ENCODE results near the gene ZNF607. TPM values are rescaled to one million over a fixed set of nuclear protein-coding genes. Genes with fewer than 3 reads are reported as not detected.
A peak's percentile ranks its signal among the peaks of the same experiment; 100 is the strongest.
"Not testable (repeated sequence)": the region's sequence is repeated elsewhere in the genome, so short reads cannot be mapped to it uniquely, and the experiment has no call there.

The ZNF607 gene
- 10 to 100 TPM in 1 of 6 donors, 1 to 10 TPM in 5; 2.3 to 10.8 (median 4.8) TPM for total RNA-seq

- 1 to 2% methylated on average over 28 to 33 of the region's 54 CpGs for WGBS, 2 donors
- TF ChIP-seq POLR2A (IDR thresholded peaks at IDR 0.05) (peak in 2 of 4 donors; percentile 65 to 67), POLR2AphosphoS5 (IDR thresholded peaks at IDR 0.05) (peak in 1 of 2 donors; percentile 87), CTCF (IDR thresholded peaks at IDR 0.05) (peak; percentile 53 to 75 (median 60)), EP300 (IDR thresholded peaks at IDR 0.05) (no peak)
- DNase-seq (peak; percentile 89 to 94), ATAC-seq (ENCODE audit: low FRiP score in 2 of 2) (peak; percentile 96 to 99)
- Histone ChIP-seq H3K36me3 (no peaks in the 10 kb centered on the region), H3K27me3 (no peaks in the 10 kb centered on the region), H3K4me3 (peak within 1 kb of the TSS; percentile 75 to 96 (median 86)), H3K27ac (peak within 1 kb of the TSS; percentile 62 to 85 (median 71)), H3K4me1 (peaks cover 6 to 16% (median 10%) of the 10 kb centered on the region in 4 donors), H3K9me3 (peaks cover 0 to 5% (median 1%) of the 10 kb centered on the region in 4 donors)
These were observed at the start of gene ZNF607 for GRCh38 chr19:37719111-37719926. ZNF607 (minus strand) TSS chr19:37719761; CDS start chr19:37711618, 8,143 bp downstream.

- ATAC-seq (ENCODE audit: low FRiP score in 2 of 2): no peak
- 94 to 97% methylated on average over 1 of the region's 1 CpG for WGBS, 2 donors
These were observed 43.9 kb upstream of the ZNF607 start for GRCh38 chr19:37763488-37763887.

GRCh38 chr19:37757683-37758082, 38.1 kb upstream of the ZNF607 start:
- not testable (repeated sequence) for DNase-seq; H3K9me3 ChIP-seq; H3K27ac ChIP-seq; H3K4me3 ChIP-seq; H3K4me1 ChIP-seq; H3K27me3 ChIP-seq; ATAC-seq (ENCODE audit: low FRiP score in 2 of 2)
- WGBS, 2 donors: 97 to 100% methylated on average over 4 of the region's 4 CpGs
- peaks cover 0 to 35% (median 3%) of the 10 kb centered on the region in 4 donors for H3K36me3 ChIP-seq

More at GRCh38 chr19:37763488-37763887, 43.9 kb upstream of the ZNF607 start:
- no peaks in the 10 kb centered on the region for H3K27me3 ChIP-seq
- no peak overlapping the region for H3K27ac ChIP-seq
- no peak for DNase-seq
- H3K4me1 ChIP-seq: no peaks in the 10 kb centered on the region
- TF ChIP-seq EP300 (IDR thresholded peaks at IDR 0.05): no peak
- TF ChIP-seq POLR2A (IDR thresholded peaks at IDR 0.05): no peak
- no peak for TF ChIP-seq CTCF (IDR thresholded peaks at IDR 0.05)
- no peak for TF ChIP-seq POLR2AphosphoS5 (IDR thresholded peaks at IDR 0.05)
- no peak overlapping the region for H3K4me3 ChIP-seq
- H3K36me3 ChIP-seq: peaks cover 6 to 56% (median 35%) of the 10 kb centered on the region in 4 donors
- H3K9me3 ChIP-seq: peaks cover 0 to 4% (median 0%) of the 10 kb centered on the region in 4 donors

GRCh38 chr19:37738371-37738770, 18.8 kb upstream of the ZNF607 start:
- Histone ChIP-seq H3K4me3 (no peak overlapping the region), H3K27ac (no peak overlapping the region), H3K36me3 (peaks cover 3 to 21% (median 13%) of the 10 kb centered on the region in 4 donors), H3K27me3 (no peaks in the 10 kb centered on the region), H3K9me3 (peaks cover 18 to 91% (median 69%) of the 10 kb centered on the region in 4 donors), H3K4me1 (no peaks in the 10 kb centered on the region)
- no peak for DNase-seq
- WGBS, 2 donors: 79 to 83% methylated on average over 5 of the region's 5 CpGs
- TF ChIP-seq CTCF (IDR thresholded peaks at IDR 0.05): no peak
- TF ChIP-seq POLR2A (IDR thresholded peaks at IDR 0.05): no peak
- TF ChIP-seq EP300 (IDR thresholded peaks at IDR 0.05): no peak
- TF ChIP-seq POLR2AphosphoS5 (IDR thresholded peaks at IDR 0.05): no peak
- ATAC-seq (ENCODE audit: low FRiP score in 2 of 2): no peak

GRCh38 chr19:37725181-37725580, 5.6 kb upstream of the ZNF607 start:
- Histone ChIP-seq H3K9me3 (peaks cover 0 to 5% (median 4%) of the 10 kb centered on the region in 4 donors), H3K27me3 (no peaks in the 10 kb centered on the region), H3K4me1 (no peaks in the 10 kb centered on the region), H3K4me3 (no peak overlapping the region), H3K36me3 (no peaks in the 10 kb centered on the region), H3K27ac (no peak overlapping the region)
- ATAC-seq (ENCODE audit: low FRiP score in 2 of 2): no peak
- DNase-seq: no peak
- no peak for TF ChIP-seq POLR2AphosphoS5 (IDR thresholded peaks at IDR 0.05)
- no peak for TF ChIP-seq POLR2A (IDR thresholded peaks at IDR 0.05)
- TF ChIP-seq CTCF (IDR thresholded peaks at IDR 0.05): no peak
- TF ChIP-seq EP300 (IDR thresholded peaks at IDR 0.05): no peak
- WGBS, 2 donors: 84 to 93% methylated on average over 2 of the region's 2 CpGs

All from upper lobe of left lung (tissue), 6 donors.